Ishikawa (cell line): ENCODE measurements around the gene LATS1.

Experiments used
- CEBPB ChIP-seq: IDR thresholded peaks from 2 replicates; pipeline ENCODE4 v1.6.1; 2012
- CREB1 ChIP-seq: IDR thresholded peaks from 2 replicates; pipeline ENCODE4 v1.6.1; 2012; ENCODE audit warnings: low read depth
- EGR1 ChIP-seq: IDR thresholded peaks from 2 replicates; pipeline ENCODE4 v1.6.1; 2012
- EP300 ChIP-seq: IDR thresholded peaks from 2 replicates; pipeline ENCODE4 v1.6.1; 2012; ENCODE audit warnings: borderline replicate concordance
- FOXM1 ChIP-seq: IDR thresholded peaks from 2 replicates; pipeline ENCODE4 v1.6.1; 2012; ENCODE audit warnings: low read depth, borderline replicate concordance
- NFIC ChIP-seq: IDR thresholded peaks from 2 replicates; pipeline ENCODE4 v1.6.1; 2012
- RAD21 ChIP-seq: IDR thresholded peaks from 2 replicates; pipeline ENCODE4 v1.6.1; 2012; ENCODE audit warnings: low read depth
- TAF1 ChIP-seq: IDR thresholded peaks from 2 replicates; pipeline ENCODE4 v1.6.1; 2012; ENCODE audit warnings: low read depth, mild to moderate bottlenecking
- TCF12 ChIP-seq: IDR thresholded peaks from 2 replicates; pipeline ENCODE4 v1.6.1; 2012; ENCODE audit warnings: low read depth
- TEAD4 ChIP-seq: IDR thresholded peaks from 2 replicates; pipeline ENCODE4 v1.6.1; 2012
- YY1 ChIP-seq: IDR thresholded peaks from 2 replicates; pipeline ENCODE4 v1.6.1; 2012; ENCODE audit warnings: low read depth
- ZBTB7A ChIP-seq: IDR thresholded peaks from 2 replicates; pipeline ENCODE4 v1.6.1; 2012; ENCODE audit warnings: low read depth
- TF ChIP-seq, protein P1 (sequence below): IDR thresholded peaks from 2 replicates; pipeline ENCODE4 v1.6.1; 2012
- TF ChIP-seq, protein P2 (sequence below): IDR thresholded peaks from 2 replicates; pipeline ENCODE4 v1.6.1; 2012
- TF ChIP-seq, protein P3 (sequence below): IDR thresholded peaks from 2 replicates; pipeline ENCODE4 v1.6.1; 2012; ENCODE audit warnings: low read depth, mild to moderate bottlenecking

The LATS1 gene

DNA sequence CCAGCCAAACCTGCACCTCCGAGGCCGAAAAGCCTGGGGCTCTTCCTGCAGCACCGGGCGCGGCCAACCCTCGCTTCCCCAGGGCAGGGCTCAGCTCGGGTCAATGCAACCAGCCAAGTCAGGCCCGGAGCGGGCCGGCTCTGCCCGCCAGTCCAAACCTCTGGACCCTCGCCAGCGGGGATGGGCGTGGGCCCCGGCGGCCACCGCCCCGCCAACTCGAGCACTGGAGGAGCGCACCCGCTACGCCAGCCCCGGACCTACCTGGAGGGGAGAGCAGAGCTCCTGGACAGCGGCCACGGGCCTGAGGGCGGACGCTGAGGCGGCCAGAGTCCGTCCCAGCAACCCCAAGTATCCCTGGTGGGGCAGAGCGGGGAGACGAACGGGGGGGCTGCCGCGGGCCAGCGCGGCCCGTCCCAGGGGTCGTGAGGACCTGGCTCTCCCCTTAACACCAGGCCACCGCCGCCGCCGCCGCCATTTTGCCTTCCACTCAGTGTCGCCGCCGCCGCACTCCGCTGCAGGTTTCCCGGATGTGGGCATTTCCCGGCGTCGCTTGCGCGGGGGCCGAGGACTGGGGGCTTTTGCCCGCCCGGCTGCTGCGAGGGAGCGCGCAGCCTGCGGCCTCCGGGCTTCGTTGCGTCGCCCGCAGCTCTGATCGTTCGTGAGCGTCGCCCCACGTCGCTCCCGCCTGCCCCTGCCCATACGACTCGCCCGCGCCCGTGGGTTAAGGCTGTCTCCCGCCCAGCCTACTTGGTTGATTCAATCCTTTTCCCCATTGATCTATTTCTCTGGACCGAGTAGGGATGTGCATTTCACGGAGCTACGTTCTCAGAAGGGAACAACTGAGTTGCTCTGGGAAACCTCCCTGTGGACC lies at the start of gene LATS1:
Gene LATS1 (minus strand): TSS at position 514 of the 871 bp plus-strand sequence. CDS start 15,975 bp downstream, outside the sequence.
- TF ChIP-seq NFIC (peak; percentile 65; the same call in 1 of the 2 replicates), ZBTB7A (peak; percentile 83; the same call in 1 of the 2 replicates), EP300 (peak; percentile 31; the same call in 1 of the 2 replicates), CREB1 (no peak), YY1 (peak; percentile 96), EGR1 (peak; percentile 40; the same call in 1 of the 2 replicates), FOXM1 (no peak), TAF1 (peak; percentile 97), TEAD4 (0 out of 2 replicates have a peak, but pooled peaks have one; percentile 8), RAD21 (no peak; the same call in 1 of the 2 replicates), TCF12 (peak; percentile 54), CEBPB (no peak)
- TF ChIP-seq, protein P1, sequence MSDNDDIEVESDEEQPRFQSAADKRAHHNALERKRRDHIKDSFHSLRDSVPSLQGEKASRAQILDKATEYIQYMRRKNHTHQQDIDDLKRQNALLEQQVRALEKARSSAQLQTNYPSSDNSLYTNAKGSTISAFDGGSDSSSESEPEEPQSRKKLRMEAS: peak; percentile 59
- TF ChIP-seq, protein P2, sequence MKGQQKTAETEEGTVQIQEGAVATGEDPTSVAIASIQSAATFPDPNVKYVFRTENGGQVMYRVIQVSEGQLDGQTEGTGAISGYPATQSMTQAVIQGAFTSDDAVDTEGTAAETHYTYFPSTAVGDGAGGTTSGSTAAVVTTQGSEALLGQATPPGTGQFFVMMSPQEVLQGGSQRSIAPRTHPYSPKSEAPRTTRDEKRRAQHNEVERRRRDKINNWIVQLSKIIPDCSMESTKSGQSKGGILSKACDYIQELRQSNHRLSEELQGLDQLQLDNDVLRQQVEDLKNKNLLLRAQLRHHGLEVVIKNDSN: peak; percentile 3
- TF ChIP-seq, protein P3, sequence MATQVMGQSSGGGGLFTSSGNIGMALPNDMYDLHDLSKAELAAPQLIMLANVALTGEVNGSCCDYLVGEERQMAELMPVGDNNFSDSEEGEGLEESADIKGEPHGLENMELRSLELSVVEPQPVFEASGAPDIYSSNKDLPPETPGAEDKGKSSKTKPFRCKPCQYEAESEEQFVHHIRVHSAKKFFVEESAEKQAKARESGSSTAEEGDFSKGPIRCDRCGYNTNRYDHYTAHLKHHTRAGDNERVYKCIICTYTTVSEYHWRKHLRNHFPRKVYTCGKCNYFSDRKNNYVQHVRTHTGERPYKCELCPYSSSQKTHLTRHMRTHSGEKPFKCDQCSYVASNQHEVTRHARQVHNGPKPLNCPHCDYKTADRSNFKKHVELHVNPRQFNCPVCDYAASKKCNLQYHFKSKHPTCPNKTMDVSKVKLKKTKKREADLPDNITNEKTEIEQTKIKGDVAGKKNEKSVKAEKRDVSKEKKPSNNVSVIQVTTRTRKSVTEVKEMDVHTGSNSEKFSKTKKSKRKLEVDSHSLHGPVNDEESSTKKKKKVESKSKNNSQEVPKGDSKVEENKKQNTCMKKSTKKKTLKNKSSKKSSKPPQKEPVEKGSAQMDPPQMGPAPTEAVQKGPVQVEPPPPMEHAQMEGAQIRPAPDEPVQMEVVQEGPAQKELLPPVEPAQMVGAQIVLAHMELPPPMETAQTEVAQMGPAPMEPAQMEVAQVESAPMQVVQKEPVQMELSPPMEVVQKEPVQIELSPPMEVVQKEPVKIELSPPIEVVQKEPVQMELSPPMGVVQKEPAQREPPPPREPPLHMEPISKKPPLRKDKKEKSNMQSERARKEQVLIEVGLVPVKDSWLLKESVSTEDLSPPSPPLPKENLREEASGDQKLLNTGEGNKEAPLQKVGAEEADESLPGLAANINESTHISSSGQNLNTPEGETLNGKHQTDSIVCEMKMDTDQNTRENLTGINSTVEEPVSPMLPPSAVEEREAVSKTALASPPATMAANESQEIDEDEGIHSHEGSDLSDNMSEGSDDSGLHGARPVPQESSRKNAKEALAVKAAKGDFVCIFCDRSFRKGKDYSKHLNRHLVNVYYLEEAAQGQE: peak; percentile 63

DNA sequence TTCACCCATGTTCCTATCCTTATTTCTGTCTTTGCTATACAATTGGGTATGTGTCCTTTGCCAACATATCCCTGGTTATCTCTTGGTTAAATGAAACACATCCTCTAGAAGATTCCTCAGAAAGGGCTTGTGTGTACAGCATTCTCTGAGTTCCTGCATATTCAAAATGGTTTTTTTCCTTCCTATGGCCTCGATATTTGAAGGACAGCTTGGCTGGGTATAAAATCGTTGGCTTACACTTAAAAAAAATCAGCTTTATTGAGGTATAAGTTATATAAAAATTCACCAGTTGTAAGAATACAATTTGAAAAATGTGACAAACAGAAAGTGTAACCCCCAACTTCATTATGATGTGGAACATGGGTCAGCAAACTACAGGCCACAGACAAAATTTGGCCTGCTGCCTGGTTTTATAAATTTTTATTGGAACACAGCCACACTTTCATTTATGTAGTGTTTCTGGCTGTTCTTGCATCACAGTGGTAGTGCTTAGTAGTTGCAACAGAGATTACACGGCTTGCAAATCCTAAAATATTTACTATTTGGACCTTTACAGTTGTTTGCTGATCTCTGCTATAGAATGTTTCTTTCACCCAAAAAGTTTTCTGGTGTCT lies 48.4 kb upstream of the LATS1 start:
- peak; percentile 36; the same call in 1 of the 2 replicates for TF ChIP-seq NFIC
- TF ChIP-seq, protein P3: no peak

DNA sequence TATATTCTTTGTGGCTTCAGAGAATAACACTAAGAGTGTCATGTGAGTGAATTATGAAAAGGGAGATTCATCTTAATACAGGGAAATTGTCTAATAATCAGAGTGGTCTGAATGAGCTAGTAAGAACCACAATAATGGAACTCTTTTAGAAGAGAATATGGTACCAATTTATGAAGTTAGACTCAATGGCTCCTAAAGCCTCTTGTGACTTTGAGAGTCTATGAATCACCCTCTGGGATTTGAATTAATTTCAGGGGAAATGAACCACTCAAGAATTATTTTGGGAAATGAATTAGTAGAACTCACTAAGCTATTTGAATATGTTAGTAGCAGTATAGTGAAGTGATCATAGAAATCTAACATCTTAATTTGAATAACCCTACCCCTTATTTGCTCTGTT lies 46.0 kb upstream of the LATS1 start:
- TF ChIP-seq TEAD4 (no peak), RAD21 (no peak)
- TF ChIP-seq, protein P1: no peak

DNA sequence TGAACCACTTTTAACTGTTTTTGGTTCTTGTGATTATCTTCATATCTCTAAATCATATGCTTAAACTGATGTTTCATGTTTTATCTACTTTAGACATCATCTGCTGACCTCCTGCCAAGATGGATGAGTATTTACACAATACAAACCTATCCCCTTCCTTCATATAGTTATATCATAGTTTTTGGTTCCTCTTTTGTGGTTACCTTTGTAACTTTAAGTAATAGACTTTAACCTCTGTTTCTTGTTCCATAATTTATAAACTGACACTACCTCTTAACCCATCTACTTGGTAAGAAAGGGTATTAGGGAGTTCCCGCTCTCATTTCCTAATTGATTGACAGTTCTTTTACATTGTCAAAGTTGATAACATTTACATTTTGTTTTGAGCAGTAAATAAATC lies 43.5 kb upstream of the LATS1 start:
- TF ChIP-seq EGR1 (no peak), YY1 (no peak), TCF12 (no peak), CREB1 (no peak), FOXM1 (no peak), NFIC (no peak), CEBPB (no peak), ZBTB7A (no peak), TAF1 (no peak), TEAD4 (no peak), RAD21 (no peak), EP300 (no peak)
- TF ChIP-seq, protein P1: no peak
- TF ChIP-seq, protein P2: no peak
- TF ChIP-seq, protein P3: no peak
